Measurements from ENCODE around the gene KRTAP10-10.
"Not testable (repeated sequence)": the region's sequence is repeated elsewhere in the genome, so short reads cannot be mapped to it uniquely, and the experiment has no call there.

Gene KRTAP10-10

DNA sequence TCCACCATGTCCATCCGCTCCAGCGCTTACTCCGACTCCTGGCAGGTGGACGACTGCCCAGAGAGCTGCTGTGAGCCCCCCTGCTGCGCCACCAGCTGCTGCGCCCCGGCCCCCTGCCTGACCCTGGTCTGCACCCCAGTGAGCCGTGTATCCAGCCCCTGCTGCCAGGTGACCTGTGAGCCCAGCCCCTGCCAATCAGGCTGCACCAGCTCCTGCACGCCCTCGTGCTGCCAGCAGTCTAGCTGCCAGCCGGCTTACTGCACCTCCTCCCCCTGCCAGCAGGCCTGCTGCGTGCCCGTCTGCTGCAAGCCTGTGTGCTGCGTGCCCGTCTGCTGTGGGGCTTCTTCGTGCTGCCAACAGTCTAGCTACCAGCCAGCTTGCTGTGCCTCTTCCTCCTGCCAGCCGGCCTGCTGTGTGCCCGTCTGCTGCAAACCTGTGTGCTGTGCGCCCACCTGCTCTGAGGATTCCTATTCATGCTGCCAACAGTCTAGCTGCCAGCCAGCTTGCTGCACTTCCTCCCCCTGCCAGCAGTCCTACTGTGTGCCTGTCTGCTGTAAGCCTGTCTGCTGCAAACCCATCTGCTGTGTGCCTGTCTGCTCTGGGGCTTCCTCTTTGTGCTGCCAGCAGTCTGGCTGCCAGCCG, 9.9 kb upstream of the KRTAP10-10 start:
- DNase-seq (ENCODE audit: low read depth): not testable (repeated sequence)

- DNase-seq (ENCODE audit: low read depth): not testable (repeated sequence)
These were observed 9.3 kb upstream of the KRTAP10-10 start for GRCh38 chr21:44627831-44628233.

DNA sequence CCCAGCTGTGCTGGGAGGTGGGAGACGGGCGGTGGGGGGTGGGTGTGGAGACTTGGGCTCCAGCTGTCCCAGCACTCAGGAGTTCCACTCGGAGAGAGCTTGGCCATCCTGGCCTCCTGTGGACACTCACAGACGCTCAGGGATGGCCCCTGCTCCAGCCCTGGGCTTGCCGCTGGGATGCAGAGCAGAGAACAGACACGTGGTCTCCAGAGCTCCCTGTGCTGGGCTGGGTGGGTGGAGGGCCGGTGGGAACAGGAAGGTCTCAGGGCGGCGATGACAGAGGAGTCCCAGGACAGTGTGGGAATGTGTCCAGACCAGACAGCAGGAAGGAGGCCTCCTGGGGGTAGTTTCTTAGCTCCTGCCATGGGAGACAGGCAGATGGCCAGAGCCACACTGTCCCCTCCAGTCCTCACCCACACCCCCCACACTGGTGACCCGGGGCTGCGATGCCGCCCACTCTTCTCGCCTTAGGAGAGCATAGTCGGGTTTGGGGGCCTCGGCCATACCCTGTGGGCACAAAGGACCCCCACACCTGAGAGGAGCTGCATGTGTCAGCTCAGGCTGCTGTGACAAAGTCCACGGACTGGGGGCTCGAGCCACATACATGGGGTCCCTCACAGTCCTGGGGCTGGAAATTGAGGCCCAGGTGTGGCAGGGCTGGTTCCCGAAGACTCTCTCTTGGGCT, 8.3 kb upstream of the KRTAP10-10 start:
- no peak for DNase-seq (ENCODE audit: low read depth)

GRCh38 chr21:44630440-44630839, 6.7 kb upstream of the KRTAP10-10 start:
- no peak for DNase-seq (ENCODE audit: low read depth)

DNA sequence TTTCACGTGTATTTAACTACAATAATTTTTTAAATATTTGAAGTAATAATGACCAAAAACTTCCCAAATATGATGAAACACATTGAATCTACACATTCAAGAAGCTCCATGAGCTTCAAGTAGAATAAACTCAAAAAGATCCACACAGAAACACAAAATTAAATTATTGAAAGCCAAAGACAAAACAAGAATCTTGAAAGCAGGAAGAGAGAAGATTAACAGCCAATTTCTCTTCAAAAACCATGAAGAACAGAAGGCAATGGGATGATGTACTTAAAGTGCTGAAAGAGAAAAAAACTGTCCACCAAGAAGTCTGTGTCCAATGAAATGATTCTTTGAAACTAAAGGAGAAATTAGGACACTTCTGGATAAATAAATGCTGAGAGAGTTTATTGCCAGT, 5.1 kb upstream of the KRTAP10-10 start:
- DNase-seq (ENCODE audit: low read depth): no peak

DNA sequence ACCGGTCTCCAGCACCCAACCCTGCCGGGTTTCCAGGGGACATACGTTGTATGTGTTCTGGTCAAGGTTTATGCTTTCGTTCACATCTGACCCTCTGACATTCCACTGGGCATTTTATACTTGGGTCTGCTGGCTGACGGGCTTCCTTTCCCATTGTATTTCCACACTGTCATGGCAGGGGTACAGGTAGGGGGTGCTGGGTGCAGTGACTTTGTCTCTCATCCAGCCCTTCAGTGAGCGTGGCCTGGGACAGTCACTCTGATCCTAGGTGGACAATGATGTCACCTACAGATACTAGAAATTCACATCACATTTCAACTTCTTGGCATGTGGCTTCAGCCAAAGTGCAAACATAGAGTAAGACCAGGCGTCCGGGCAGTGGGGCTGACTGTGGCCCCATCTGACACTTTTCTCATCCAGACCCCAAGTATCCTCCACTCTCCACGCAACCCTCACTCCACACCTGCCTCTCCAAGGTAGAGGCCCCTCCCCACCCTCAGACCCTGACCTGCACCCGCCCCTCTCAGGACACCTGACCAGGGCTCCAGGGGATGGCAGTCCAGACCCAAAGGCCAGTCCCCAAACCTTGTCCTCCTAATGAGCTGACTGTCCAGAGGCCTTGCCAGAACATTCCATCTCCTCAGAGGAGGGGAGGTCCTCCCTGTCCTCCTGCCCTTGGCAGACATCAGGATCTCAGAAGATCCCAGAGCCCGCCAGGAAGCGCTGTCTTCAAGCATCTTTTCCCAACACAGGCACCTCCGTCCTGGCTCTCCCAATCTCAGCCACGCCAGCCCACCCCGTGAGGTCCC, 743 bp upstream of the KRTAP10-10 start:
- no peak for DNase-seq (ENCODE audit: low read depth)

DNA sequence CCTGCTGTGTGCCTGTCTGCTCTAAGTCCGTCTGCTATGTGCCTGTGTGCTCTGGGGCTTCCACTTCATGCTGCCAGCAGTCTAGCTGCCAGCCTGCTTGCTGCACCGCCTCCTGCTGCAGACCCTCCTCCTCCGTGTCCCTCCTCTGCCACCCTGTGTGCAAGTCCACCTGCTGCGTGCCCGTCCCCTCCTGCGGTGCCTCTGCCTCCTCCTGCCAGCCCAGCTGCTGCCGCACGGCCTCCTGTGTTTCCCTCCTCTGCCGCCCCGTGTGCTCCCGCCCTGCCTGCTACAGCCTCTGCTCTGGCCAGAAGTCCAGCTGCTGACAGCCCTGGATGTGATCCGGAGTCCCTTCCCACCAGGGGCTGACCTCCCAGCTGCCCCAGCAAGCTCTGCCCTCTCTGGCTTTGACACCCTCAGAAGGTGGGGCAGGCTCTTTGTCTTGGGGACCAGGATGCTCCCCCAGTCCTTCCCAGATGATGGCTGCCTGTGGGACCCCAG, 744 bp downstream of the KRTAP10-10 start:
- DNase-seq (ENCODE audit: low read depth): not testable (repeated sequence)

DNA sequence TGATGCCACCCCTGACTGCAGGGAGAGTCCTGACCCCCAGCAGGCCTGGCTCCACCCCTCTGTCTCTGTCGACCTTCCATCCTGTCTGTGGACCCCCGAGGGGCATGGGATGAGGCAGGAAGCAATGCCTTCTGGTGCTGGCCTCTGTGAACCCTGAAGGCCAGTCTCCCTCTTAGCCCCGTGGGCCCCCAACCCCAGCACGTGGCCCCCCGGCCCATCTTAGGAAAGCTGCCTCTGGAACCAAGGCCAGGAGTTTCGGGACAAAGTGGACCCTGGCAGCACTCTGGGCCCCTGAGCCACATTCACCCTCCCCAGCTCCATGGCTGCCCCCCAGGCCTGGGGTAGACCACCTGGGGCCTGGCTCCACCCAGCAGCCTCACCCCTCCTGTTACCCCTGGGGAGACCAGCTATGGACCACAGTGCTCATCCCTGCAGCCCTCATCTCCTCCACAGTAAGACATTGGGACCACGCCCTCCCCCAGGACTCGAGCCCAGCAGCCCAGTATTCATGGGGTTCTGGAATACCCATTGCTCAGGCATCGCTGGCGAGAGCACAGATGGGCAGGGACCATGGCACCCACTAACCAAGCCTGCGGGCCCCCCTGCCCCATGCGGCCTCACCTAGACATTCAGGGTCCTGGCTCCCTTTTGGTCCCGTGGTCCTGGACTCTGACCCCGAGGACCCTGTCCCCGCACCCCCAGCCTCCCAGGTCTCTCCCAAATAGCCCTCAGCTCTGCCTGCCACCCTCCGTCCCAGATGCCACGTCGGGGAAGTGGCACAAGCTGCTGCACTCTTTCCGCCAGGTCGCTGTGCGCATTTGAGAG, 1.6 kb downstream of the KRTAP10-10 start:
- not testable (repeated sequence) for DNase-seq (ENCODE audit: low read depth)

DNA sequence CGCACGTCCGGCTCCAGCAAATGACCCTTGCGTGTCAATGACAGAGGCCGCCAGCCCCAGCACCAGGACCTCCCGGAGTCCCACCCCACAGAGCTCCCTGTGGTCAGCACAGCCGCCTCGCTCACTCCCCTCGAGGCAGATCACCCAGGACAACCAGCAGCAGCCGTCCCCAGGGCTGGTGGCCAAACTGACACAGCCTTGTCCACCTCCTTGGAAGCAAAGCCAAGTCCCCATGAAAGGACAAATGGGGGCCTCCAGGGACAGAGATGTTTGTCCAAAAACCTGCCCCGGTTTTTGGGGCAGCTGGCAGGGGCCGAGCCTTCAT, 2.1 kb downstream of the KRTAP10-10 start:
- DNase-seq (ENCODE audit: low read depth): no peak

DNA sequence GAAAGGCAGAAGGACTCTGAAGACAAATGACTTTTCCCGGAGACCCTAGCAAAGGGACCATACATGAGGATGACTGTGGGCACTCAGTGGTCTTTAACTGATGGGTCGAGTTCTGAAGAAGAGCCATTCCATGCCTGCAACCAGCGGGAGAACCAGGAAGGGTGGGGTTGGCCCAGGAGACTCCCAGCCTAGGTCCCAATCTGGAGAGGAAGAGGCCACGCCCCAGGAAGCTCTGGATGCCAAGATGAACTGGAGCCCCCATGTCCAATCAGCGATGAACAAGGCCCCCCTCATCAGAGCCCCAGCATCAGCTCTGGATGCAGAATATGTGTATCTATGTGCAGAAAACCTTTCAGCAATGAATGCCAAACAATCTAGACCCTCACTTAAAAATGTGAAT, 3.6 kb downstream of the KRTAP10-10 start:
- DNase-seq (ENCODE audit: low read depth): no peak

- no peak for DNase-seq (ENCODE audit: low read depth)
These were observed 6.7 kb downstream of the KRTAP10-10 start for GRCh38 chr21:44643741-44644310.

- DNase-seq (ENCODE audit: low read depth): no peak
These were observed 7.7 kb downstream of the KRTAP10-10 start for GRCh38 chr21:44644878-44645277.

DNA sequence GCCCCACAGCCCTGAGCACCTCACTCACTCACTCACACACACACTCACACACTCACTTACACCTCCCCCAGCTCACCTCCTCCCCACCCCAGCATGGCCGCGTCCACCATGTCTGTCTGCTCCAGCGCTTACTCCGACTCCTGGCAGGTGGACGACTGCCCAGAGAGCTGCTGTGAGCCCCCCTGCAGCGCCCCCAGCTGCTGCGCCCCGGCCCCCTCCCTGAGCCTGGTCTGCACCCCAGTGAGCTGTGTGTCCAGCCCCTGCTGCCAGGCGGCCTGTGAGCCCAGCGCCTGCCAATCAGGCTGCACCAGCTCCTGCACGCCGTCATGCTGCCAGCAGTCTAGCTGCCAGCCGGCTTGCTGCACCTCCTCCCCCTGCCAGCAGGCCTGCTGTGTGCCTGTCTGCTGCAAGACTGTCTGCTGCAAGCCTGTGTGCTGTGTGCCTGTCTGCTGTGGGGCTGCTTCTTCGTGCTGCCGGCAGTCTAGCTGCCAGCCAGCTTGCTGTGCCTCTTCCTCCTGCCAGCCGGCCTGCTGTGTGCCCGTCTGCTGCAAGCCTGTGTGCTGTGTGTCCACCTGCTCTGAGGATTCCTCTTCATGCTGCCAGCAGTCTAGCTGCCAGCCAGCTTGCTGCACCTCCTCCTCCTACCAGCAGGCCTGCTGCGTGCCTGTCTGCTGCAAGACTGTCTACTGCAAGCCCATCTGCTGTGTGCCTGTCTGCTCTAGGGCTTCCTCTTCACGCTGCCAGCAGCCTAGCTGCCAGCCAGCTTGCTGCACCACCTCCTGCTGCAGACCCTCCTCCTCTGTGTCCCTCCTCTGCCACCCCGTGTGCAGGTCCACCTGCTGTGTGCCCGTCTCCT, 9.4 kb downstream of the KRTAP10-10 start, which contains the start of gene KRTAP10-11:
TSS of gene KRTAP10-11 (plus strand) at position 49 of the 856 bp plus-strand sequence. CDS start at position 94, 45 bp downstream.
- not testable (repeated sequence) for DNase-seq (ENCODE audit: low read depth)

- no peak for DNase-seq (ENCODE audit: low read depth)
These were observed 10.0 kb downstream of the KRTAP10-10 start for GRCh38 chr21:44647222-44647552.

DNA sequence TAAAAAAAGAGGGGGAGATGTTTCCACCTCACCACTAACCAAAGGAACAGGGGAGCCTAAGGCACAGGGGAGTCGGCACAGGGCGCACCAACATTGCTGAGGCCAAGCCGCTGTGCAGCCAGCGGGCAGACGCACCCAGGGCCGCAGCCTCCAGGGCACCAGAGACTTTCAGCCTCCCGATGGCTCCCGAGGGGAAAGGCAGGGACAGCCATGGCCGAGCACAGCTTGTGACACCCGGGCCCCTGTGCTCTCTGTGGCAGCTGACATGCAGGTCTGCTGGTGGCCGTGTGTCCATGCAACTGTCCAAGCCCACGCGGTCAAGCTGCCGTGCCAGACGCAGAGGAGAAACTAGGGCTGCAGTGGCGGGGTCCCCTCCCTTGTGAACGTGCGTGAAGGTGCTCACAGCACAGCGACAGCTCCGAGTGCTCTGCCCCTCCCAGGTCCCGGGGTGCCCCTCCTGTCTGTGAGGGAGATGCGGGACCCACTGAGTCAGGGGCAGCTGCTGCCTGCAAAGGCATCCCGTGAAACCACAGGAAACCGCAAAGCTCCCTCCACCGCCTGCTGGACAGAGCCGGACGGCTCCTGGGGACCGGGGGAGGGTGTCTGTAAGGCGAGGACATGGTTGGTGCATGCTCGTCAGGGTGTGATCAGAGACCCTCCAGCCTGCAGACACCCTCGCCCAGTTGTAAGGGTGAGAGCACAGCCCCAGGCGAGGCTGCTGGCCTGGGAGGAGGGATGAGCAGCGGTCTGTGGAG, 11.6 kb downstream of the KRTAP10-10 start:
- DNase-seq (ENCODE audit: low read depth): no peak

DNA sequence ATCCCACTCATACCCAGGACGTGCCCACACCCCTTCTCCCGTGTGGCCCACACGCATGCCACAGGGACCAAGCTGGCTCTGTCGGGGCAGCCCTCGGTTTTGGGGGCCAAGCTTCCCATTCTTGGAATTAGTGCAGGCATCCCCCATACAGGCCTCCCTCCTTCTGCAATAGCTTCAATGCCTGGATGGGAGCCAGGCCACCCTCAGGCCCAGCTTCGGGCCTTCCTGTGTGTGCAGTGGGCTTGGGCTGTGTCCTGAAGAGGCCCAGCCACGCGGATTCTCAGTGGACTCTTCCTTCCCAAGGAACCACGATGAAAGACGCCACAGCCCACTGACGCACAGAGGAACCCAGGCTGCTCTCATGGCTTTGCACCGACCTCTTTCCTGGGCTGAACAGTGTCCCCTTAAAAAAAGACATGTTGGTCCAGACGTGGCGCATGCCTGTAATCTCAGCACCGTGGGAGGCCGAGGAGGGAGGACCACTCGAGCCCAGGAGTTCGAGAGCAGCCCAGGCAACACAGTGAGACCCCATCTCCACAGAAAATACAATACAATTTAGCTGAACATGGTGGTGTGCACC, 12.5 kb downstream of the KRTAP10-10 start:
- no peak for DNase-seq (ENCODE audit: low read depth)

GRCh38 chr21:44650265-44650972, 13.3 kb downstream of the KRTAP10-10 start:
- no peak for DNase-seq (ENCODE audit: low read depth)

GRCh38 chr21:44650973-44651675, 14.0 kb downstream of the KRTAP10-10 start:
- no peak for DNase-seq (ENCODE audit: low read depth)

Data from activated T-helper 9 cell treated with anti-CD3 and anti-CD28 coated beads, Interleukin-2, amount 50 U/mL, for 16 hours (primary cell).